Testis (tissue), 2 donors: Measurements from ENCODE around the gene FBXW5.

Experiments used
- POLR2A ChIP-seq: fragments of 450-650 bp; IDR thresholded peaks from one replicate; pipeline ENCODE4 v1.6.1; 2017; ENCODE audit warnings: antibody characterized with exemption, mild to moderate bottlenecking, moderate library complexity
- TF ChIP-seq, protein P1 (sequence below), 3 experiments: fragments of 450-650 bp in 2 of 3; fragments of 200-600 bp in 1 of 3; sonication (generic) in 1 of 3; IDR thresholded peaks; one replicate each; pipeline ENCODE4 v1.5.1; 2016 to 2019; ENCODE audit warnings: antibody characterized with exemption in 3 of 3, mild to moderate bottlenecking in 2 of 3, moderate library complexity in 1 of 3

DNA sequence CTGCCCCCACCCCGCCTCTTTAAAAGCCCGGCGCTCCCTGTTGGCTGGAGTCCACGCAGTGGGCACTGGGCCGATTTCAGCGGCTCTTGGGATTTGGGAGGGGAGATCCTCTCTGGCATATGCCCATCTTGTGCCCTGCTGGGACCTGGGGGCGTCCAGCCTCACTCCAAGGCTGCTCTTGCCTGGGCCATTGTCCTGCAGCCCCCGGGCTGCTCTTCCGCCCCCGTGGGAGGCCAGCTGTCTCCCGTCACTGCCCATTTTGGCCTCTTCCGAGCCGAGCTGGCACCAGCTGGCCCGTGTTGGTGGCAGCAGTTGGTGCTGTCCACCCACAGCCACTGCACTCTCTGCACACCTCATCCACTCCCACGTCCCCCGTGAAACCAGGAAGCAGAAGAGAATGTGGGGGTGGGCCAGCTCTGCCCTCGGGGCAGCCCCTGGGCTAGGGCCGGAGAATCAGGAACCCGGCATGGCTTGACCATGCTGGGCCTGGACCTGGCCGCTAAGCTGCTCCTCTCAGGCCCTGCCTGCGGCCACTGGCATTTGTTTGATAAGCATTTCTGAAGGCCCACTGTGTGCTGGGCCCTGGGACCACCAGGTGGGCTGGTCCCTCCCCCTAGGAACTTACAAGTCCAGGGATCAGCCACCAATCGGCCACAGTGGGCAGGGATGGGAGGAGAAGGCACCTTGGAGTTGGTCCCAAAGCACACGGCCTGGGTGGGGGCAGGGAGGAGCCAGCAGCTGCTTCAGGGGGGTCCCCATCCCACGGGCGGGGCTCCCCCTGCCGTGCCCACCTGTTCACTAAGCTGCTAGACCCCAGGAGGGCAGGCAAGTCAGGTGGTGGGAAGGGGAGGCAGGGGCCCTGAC is 2.7 kb upstream of the FBXW5 start:
- TF ChIP-seq, protein P1, sequence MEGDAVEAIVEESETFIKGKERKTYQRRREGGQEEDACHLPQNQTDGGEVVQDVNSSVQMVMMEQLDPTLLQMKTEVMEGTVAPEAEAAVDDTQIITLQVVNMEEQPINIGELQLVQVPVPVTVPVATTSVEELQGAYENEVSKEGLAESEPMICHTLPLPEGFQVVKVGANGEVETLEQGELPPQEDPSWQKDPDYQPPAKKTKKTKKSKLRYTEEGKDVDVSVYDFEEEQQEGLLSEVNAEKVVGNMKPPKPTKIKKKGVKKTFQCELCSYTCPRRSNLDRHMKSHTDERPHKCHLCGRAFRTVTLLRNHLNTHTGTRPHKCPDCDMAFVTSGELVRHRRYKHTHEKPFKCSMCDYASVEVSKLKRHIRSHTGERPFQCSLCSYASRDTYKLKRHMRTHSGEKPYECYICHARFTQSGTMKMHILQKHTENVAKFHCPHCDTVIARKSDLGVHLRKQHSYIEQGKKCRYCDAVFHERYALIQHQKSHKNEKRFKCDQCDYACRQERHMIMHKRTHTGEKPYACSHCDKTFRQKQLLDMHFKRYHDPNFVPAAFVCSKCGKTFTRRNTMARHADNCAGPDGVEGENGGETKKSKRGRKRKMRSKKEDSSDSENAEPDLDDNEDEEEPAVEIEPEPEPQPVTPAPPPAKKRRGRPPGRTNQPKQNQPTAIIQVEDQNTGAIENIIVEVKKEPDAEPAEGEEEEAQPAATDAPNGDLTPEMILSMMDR (IDR thresholded peaks at IDR 0.05), result no peak
- TF ChIP-seq POLR2A, result no peak
